HPDE6-E6E7 (cell line): ENCODE results near the gene FKBP8.
A peak's percentile ranks its signal among the peaks of the same experiment; 100 is the strongest.

Experiments used
- DNase-seq: peaks from one replicate; pipeline ENCODE4 v3.0.0; 2011; ENCODE audit warnings: missing footprints; ENCODE audit errors: extremely low spot score

The FKBP8 gene

DNA sequence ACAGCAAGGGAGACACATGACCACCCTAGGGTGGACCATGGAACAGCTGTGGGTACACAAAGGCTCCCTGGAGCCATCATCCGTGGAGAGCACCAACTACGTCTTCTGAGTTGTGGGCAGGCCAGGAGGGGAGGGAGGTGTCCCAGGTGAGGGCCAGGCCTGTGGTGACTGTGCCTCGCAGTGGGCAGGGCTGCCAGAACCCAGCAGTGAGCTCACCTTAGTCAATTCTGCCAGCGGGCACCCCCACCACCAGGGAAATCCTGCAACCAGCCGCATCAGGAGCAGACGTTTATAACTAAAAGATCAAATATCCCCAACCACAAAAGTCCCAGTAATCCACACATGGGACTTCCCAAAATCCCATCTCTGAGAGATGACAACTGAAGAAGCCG lies 41.1 kb downstream of the FKBP8 start:
- DNase-seq: no peak

DNA sequence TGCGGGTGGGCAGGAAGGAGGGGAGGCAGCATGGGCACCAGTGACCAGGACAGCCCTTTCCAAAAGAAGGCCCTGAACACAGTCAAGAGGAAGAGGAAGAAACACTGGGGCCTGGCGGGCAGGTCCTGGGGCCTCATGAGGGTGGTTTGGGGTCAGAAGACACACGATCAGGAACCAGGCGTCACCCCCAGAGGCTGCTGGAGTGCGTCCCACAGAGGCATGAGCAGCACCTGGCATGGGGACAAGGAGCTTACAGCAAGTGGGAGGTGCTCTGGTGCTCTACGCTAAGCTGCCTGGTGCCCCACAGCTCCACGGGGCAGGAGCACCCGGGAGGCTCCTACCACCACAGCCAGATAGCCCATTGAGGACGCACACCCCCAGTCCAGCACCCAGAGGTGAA lies 41.5 kb downstream of the FKBP8 start:
- DNase-seq: no peak

DNA sequence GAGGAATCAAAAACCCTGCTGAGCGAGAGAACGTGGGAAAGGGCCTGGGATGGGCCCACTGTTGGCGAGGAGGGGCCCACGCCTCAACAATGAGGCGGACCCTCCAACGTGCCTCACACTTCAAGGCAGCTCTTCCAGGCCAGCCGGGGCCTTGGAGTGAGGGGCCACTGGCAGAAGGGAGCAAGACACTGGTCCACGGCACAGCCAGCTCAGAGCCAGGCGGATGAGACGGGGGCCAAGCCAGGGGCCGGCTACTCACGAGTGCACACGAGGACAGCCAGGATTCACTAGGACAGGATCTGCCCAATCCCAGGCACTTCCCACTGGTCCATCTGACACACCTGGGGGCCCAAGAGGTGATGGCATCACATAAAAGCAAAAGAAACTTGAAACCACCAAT lies 42.0 kb downstream of the FKBP8 start:
- no peak for DNase-seq

GRCh38 chr19:18500799-18501198 lies 42.6 kb downstream of the FKBP8 start:
- no peak for DNase-seq

- no peak for DNase-seq
Measured at GRCh38 chr19:18500376-18500775, 43.0 kb downstream of the FKBP8 start.

DNA sequence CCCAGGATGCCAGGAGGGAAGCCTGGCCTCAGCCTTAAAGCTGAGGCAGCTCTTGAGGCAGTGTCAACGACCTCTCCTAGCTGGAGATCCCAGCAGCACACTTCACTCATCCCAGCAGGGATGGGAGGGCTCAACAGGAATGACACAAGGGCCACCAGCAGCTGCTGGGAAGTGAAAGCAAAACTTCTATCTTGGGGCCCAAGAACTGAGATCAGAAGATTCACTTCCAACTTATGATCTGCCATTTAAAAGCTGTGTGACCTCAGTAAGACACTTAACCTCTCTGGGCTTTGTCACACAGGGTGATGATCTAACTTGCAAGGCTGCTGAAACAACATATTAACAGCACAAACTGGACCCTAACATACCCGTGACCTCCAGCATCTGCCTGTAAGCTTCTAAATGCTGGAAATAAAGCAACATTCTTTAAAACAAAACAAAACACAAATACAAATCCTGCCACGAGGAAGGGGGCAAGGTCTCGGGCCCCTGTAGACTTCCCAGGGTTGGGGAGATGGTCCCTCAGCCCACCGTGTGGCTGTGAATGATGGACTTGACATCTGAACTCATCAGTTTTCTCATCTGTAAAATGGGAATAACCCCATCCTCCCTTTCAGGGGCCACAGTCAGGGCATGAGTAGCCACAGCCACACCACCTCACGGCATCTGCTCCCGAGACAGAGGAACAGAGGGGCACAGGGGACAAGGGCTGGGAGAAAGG lies 44.2 kb downstream of the FKBP8 start:
- no peak for DNase-seq

DNA sequence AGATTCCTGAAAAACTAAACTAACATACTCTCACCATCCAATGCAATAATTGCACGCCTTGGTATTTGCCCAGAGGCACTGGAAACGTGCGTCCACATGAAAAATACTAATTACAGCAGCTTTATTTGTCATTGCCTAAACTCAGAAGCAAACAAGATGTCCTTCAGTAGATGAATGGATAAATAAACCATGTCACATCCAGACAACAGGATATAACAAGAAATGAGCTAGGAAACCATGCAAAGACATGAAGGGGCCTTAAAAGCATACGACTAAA lies 46.5 kb downstream of the FKBP8 start:
- no peak for DNase-seq

- DNase-seq: peak; percentile 85
Measured at GRCh38 chr19:18496167-18496979, 47.0 kb downstream of the FKBP8 start.

DNA sequence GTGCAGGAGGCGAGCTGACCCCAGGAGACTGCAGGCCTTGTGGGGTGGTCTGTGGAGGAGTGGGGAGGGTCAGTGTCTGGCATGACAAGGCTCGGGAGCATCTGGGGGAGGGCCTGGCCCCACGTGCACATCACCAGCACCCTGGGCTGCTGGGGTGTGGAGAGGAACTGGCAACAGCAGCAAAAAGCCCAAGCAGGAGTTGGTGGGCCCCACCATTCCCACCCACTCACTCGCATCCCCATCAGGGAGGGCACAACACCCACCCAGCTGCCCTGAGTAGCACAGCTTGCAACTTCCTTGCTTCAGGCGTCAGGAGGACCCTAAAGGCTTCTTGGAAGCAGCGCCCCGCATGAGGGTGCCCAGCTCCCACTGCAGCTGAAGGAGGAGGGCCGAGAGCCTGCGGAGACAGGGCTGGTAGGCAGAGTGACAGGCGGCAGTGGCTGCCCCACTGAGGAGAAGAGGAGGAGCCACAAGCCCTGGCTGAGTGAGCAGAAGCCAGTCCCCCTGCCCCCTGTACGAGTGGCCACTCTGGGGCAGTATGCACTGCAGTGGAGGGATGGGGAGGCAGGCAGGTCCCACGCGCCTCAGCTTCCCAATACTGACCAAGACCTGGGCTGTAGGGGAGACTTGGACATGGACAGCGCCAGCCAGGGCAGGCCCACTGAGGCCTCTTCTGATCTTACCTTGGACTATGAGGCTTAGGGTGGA lies 48.0 kb downstream of the FKBP8 start:
- no peak for DNase-seq

DNA sequence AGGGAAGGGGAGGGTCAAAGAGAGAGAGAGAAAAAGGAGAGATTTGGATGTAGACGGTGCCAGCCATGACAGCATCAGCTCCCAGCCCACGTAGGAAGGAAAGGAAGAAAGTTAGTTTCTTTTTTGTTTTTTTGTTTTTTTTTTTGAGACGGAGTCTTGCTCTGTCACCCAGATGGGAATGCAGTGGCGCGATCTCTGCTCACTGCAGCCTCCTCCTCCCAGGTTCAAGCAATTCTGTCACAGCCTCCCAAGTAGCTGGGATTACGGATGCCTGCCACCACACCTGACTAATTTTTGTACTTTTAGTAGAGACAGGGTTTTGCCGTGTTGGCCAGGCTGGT lies 49.1 kb downstream of the FKBP8 start:
- DNase-seq: no peak

DNA sequence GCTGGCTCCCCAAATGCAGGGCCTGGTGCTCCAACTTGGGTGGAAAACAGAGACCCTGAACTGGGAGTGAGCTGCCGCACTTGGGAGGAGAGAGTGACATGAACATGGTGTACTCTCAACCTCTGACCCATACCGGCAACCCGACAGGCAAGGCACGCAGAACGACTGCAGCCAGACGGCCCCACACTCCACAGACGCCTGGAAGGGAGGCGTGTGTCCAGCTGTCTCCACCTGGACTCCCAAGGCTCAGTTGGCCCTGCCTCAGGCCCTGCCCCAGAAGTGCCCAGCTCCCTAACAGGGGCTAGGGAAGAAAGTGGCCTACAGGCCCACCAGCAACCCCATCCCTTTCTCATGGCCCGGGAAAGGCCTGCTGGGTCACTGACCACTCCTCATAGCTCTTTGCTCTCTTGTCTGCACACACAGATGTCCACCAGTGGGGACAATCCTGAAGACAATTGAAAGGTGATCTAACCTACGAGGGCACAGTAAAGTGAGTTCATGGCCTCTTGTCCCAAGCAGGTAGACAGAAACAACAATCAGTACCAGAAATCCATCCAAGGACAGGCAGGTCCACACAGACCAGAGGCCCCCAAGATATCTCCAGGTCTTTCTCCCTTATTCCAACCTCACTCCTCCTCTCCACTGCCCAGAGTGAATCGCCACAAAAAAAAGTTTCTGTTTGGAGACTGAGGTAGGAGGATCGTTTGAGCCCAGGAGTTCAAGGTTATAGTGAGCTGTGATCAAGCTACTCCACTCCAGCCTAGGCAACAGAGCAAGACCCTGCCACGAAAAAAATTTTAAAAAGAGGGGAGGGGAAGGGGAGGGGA lies 49.7 kb downstream of the FKBP8 start:
- DNase-seq: no peak

DNA sequence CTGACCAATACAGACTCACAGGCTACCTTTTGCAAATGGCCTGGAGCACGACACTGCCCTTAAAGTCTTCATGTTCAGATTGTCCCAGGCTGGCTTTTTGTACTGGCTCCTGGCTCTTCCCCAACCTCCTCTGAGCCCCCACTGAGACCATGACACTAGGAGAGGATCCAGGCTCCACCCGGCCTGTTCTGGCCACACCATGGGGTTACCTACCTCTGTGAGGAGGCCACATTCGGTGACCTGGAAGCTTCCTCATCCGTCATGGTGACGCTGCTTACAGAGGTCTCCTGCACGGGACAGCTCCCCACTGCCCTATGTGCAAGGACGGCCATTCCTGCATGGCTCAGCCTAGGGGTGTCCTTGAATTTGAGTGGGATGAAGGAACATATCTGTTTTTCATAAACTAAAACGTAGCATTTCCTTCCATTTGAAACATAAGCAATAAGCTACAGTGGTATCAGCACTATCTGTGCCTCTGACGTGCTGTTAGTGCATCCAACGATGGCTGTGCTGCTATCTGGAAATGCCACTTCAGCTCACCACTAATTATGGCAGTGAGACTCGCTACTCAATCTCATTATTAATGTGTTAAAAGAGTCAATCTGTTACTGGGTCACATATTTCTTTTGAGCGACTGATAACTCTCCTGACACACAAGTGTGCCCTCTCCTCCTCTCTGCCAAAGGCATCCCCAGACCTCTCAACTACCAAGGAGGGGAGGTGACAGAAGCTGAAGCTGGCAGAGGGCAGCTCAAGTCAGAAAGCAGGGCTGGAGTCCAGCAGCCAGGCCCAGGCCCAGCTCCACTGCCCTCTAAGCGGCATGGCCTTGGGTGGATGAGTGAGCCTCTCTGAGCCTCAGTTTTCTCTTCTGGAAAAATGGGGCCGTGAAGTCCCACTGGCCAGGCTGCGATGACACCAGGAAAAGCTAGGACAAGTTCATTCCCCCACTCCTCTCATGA lies 51.1 kb downstream of the FKBP8 start:
- no peak for DNase-seq

- DNase-seq: no peak
Measured at GRCh38 chr19:18490728-18491127, 52.6 kb downstream of the FKBP8 start.

- no peak for DNase-seq
Measured at GRCh38 chr19:18489627-18490184, 53.7 kb downstream of the FKBP8 start.

GRCh38 chr19:18488838-18489626 lies 54.3 kb downstream of the FKBP8 start:
- DNase-seq: no peak

- no peak for DNase-seq
Measured at GRCh38 chr19:18488403-18488723, 55.0 kb downstream of the FKBP8 start.

- no peak for DNase-seq
Measured at GRCh38 chr19:18487576-18488402, 55.6 kb downstream of the FKBP8 start.

- no peak for DNase-seq
Measured at GRCh38 chr19:18486746-18487145, 56.6 kb downstream of the FKBP8 start.

DNA sequence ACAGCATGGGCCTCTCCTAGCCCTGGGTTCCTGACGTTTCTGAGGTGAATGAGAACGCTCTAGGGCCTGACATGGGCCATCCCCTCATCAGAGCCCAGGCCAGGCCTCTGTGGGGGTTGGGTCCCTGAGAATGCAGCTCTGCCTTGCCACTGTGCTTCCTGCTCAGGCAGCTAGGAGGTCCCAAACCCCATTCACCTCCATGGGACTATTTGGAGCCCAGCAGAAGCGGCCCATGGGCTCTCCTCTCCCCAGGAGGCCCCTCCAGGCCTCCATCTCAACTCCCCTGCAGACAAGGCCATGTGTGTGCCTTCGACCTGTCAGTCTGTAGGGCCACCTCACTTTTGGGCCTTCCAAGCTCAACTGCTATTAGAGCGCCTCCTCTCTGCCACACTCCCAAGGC lies 58.4 kb downstream of the FKBP8 start:
- no peak for DNase-seq
